K562 (cell line): ENCODE measurements around the gene GRIK1. TPM values are rescaled to one million over a fixed set of nuclear protein-coding genes. Genes with fewer than 3 reads are reported as not detected.

Source experiments
- BHLHE40 ChIP-seq: IDR thresholded peaks from 2 replicates; pipeline ENCODE4 v1.6.1; 2011; ENCODE audit warnings: low read length, improper control_type of control experiment
- GTF2A2 ChIP-seq: IDR thresholded peaks from 2 replicates; pipeline ENCODE4 v1.6.1; 2016; ENCODE audit warnings: mild to moderate bottlenecking, missing genetic modification characterization, missing compliant biosample characterization
- ILK ChIP-seq: fragments of 450-650 bp; IDR thresholded peaks from 2 replicates; pipeline ENCODE4 v1.6.1; 2016; ENCODE audit warnings: missing genetic modification characterization, low read depth, mild to moderate bottlenecking, missing compliant biosample characterization, moderate library complexity, borderline replicate concordance
- LARP7 ChIP-seq: fragments of 450-650 bp; IDR thresholded peaks from 2 replicates; pipeline ENCODE4 v1.6.1; 2016
- NR4A1 ChIP-seq, 2 experiments: fragments of 250-450 bp in 1 of 2; fragments of 450-650 bp in 1 of 2; sonication (Bioruptor Pico) in 1 of 2; IDR thresholded peaks; 2 replicates each; pipeline versions ENCODE4 v1.4.0 to v1.6.1; 2016 to 2020; ENCODE audit warnings: mild to moderate bottlenecking in 2 of 2, missing compliant biosample characterization in 1 of 2, missing genetic modification characterization in 1 of 2, moderate library complexity in 1 of 2
- POLR2G ChIP-seq: fragments of 200-400 bp; formaldehyde crosslinking; IDR thresholded peaks from 2 replicates; pipeline ENCODE4 v1.6.1; 2017; ENCODE audit warnings: low read depth, mild to moderate bottlenecking, antibody characterized with exemption, low read length, moderate library complexity
- POU5F1 ChIP-seq: fragments of 150-350 bp; IDR thresholded peaks from 2 replicates; pipeline ENCODE4 v1.6.1; 2014; ENCODE audit warnings: borderline replicate concordance, low read length, low read depth, mild to moderate bottlenecking; ENCODE audit not compliant: partially characterized antibody
- RBM17 ChIP-seq: fragments of 200-400 bp; formaldehyde crosslinking; IDR thresholded peaks from 2 replicates; pipeline ENCODE4 v1.6.1; 2017; ENCODE audit warnings: low read depth, mild to moderate bottlenecking, low read length, borderline replicate concordance
- THRAP3 ChIP-seq: fragments of 450-650 bp; IDR thresholded peaks from 2 replicates; pipeline ENCODE4 v1.6.1; 2016; ENCODE audit warnings: mild to moderate bottlenecking, inconsistent platforms, borderline replicate concordance
- U2AF2 ChIP-seq: fragments of 200-400 bp; formaldehyde crosslinking; optimal IDR thresholded peaks from 2 replicates; pipeline ENCODE3; 2017; ENCODE audit warnings: low read depth, mild to moderate bottlenecking, low read length
- ZKSCAN1 ChIP-seq: fragments of 150-350 bp; IDR thresholded peaks from 2 replicates; pipeline ENCODE4 v1.6.1; 2016; ENCODE audit warnings: low read depth, low read length
- ZNF311 ChIP-seq: fragments of 250-450 bp; sonication (Bioruptor Pico); IDR thresholded peaks from 2 replicates; pipeline ENCODE4 v1.4.0; 2020; ENCODE audit warnings: mild to moderate bottlenecking, moderate library complexity
- ZNF717 ChIP-seq: fragments of 250-450 bp; sonication (Bioruptor Pico); IDR thresholded peaks from 2 replicates; pipeline ENCODE4 v1.5.0; 2021
- ZNF76 ChIP-seq: fragments of 250-450 bp; sonication (Bioruptor Pico); IDR thresholded peaks from 2 replicates; pipeline ENCODE4 v1.4.0; 2020; ENCODE audit warnings: mild to moderate bottlenecking, moderate library complexity, borderline replicate concordance
- ZNF79 ChIP-seq: fragments of 250-450 bp; sonication (Bioruptor Pico); IDR thresholded peaks from 2 replicates; pipeline ENCODE4 v1.4.0; 2020; ENCODE audit warnings: low read depth, mild to moderate bottlenecking, moderate library complexity
- polyA plus RNA-seq, 8 experiments: library from polyadenylated mRNA; depleted of rRNA in 4 of 8; stranded (reverse) in 5 of 8; unstranded in 3 of 8; fragments of >200 nt; fragmentation: Nextera tagmentation in 2 of 8; fragmentation: Illumina TruSeq in 1 of 8; extraction: Ambion mirVana in 2 of 8; extraction: Trizol in 1 of 8; gene quantifications; 2 replicates each; pipeline versions ENCODE4 v1.2.1 to v1.2.3, GENCODE V29; 2011 to 2014; ENCODE audit warnings: inconsistent platforms in 1 of 8, missing spikeins in 1 of 8
- total RNA-seq, 7 experiments: library from RNA; depleted of rRNA in 6 of 7; stranded (reverse); fragments of >200 nt in 6 of 7; fragmentation: Illumina TruSeq in 2 of 7; extraction: Trizol in 2 of 7; gene quantifications; 2 replicates each; pipeline versions ENCODE4 v1.2.1 to v1.2.3, GENCODE V29; 2011 to 2021; ENCODE audit warnings: low replicate concordance in 1 of 7
- TF ChIP-seq, protein P1 (sequence below): fragments of 250-450 bp; sonication (Bioruptor Pico); IDR thresholded peaks from 2 replicates; pipeline ENCODE4 v1.5.1; 2021; ENCODE audit warnings: mild to moderate bottlenecking
- TF ChIP-seq, protein P2 (sequence below): fragments of 450-650 bp; IDR thresholded peaks from 2 replicates; pipeline ENCODE4 v1.6.1; 2016; ENCODE audit warnings: mild to moderate bottlenecking, moderate library complexity

The GRIK1 gene
- total and polyA plus RNA-seq, 9 of the 15 experiments (the other 6 are each of a cell fraction or from before 2014, with no cell fraction given) = 0.17 to 2.8 (median 0.53) TPM

DNA sequence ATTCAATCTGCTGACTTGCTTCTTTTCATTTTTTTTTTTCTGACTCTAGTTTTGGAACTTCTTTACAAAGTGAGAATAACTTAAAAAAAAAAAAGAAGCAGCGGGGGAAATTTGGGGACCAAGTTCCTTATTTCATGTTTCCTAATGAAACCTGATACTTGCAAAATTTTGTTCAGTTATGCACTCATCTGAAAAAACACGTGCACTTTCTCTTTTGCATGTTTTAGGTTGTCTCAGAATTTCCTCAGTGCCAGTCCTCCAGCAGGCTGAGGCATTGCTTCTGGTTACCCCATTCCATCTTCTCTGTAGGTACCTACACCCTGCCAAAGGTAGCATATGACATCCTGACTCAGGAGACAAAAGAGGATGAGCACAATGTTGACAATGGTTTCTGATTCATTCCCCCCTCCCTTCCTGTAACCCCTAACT, 299.7 kb downstream of the GRIK1 start (continued):
- TF ChIP-seq RBM17 (no peak), U2AF2 (no peak), ZNF79 (no peak), ILK (no peak), POLR2G (no peak), NR4A1 (CRISPR knock-in tag; IDR thresholded peaks at IDR 0.05) (0 out of 2 replicates have a peak, but pooled peaks have one; percentile 17), NR4A1 (tag; IDR thresholded peaks at IDR 0.05) (no peak), ZNF311 (CRISPR knock-in tag) (peak; percentile 44; the same call in 1 of the 2 replicates), ZNF717 (CRISPR knock-in tag) (no peak), BHLHE40 (0 out of 2 replicates have a peak, but pooled peaks have one; percentile 17), THRAP3 (no peak), ZKSCAN1 (no peak), ZNF76 (CRISPR knock-in tag) (no peak), LARP7 (no peak), POU5F1 (no peak), GTF2A2 (tag) (no peak)
- TF ChIP-seq, protein P1, sequence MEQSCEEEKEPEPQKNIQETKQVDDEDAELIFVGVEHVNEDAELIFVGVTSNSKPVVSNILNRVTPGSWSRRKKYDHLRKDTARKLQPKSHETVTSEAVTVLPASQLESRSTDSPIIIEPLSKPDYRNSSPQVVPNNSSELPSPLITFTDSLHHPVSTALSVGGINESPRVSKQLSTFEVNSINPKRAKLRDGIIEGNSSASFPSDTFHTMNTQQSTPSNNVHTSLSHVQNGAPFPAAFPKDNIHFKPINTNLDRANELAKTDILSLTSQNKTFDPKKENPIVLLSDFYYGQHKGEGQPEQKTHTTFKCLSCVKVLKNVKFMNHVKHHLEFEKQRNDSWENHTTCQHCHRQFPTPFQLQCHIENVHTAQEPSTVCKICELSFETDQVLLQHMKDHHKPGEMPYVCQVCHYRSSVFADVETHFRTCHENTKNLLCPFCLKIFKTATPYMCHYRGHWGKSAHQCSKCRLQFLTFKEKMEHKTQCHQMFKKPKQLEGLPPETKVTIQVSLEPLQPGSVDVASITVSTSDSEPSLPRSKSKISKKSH (CRISPR knock-in tag) = no peak
- TF ChIP-seq, protein P2, sequence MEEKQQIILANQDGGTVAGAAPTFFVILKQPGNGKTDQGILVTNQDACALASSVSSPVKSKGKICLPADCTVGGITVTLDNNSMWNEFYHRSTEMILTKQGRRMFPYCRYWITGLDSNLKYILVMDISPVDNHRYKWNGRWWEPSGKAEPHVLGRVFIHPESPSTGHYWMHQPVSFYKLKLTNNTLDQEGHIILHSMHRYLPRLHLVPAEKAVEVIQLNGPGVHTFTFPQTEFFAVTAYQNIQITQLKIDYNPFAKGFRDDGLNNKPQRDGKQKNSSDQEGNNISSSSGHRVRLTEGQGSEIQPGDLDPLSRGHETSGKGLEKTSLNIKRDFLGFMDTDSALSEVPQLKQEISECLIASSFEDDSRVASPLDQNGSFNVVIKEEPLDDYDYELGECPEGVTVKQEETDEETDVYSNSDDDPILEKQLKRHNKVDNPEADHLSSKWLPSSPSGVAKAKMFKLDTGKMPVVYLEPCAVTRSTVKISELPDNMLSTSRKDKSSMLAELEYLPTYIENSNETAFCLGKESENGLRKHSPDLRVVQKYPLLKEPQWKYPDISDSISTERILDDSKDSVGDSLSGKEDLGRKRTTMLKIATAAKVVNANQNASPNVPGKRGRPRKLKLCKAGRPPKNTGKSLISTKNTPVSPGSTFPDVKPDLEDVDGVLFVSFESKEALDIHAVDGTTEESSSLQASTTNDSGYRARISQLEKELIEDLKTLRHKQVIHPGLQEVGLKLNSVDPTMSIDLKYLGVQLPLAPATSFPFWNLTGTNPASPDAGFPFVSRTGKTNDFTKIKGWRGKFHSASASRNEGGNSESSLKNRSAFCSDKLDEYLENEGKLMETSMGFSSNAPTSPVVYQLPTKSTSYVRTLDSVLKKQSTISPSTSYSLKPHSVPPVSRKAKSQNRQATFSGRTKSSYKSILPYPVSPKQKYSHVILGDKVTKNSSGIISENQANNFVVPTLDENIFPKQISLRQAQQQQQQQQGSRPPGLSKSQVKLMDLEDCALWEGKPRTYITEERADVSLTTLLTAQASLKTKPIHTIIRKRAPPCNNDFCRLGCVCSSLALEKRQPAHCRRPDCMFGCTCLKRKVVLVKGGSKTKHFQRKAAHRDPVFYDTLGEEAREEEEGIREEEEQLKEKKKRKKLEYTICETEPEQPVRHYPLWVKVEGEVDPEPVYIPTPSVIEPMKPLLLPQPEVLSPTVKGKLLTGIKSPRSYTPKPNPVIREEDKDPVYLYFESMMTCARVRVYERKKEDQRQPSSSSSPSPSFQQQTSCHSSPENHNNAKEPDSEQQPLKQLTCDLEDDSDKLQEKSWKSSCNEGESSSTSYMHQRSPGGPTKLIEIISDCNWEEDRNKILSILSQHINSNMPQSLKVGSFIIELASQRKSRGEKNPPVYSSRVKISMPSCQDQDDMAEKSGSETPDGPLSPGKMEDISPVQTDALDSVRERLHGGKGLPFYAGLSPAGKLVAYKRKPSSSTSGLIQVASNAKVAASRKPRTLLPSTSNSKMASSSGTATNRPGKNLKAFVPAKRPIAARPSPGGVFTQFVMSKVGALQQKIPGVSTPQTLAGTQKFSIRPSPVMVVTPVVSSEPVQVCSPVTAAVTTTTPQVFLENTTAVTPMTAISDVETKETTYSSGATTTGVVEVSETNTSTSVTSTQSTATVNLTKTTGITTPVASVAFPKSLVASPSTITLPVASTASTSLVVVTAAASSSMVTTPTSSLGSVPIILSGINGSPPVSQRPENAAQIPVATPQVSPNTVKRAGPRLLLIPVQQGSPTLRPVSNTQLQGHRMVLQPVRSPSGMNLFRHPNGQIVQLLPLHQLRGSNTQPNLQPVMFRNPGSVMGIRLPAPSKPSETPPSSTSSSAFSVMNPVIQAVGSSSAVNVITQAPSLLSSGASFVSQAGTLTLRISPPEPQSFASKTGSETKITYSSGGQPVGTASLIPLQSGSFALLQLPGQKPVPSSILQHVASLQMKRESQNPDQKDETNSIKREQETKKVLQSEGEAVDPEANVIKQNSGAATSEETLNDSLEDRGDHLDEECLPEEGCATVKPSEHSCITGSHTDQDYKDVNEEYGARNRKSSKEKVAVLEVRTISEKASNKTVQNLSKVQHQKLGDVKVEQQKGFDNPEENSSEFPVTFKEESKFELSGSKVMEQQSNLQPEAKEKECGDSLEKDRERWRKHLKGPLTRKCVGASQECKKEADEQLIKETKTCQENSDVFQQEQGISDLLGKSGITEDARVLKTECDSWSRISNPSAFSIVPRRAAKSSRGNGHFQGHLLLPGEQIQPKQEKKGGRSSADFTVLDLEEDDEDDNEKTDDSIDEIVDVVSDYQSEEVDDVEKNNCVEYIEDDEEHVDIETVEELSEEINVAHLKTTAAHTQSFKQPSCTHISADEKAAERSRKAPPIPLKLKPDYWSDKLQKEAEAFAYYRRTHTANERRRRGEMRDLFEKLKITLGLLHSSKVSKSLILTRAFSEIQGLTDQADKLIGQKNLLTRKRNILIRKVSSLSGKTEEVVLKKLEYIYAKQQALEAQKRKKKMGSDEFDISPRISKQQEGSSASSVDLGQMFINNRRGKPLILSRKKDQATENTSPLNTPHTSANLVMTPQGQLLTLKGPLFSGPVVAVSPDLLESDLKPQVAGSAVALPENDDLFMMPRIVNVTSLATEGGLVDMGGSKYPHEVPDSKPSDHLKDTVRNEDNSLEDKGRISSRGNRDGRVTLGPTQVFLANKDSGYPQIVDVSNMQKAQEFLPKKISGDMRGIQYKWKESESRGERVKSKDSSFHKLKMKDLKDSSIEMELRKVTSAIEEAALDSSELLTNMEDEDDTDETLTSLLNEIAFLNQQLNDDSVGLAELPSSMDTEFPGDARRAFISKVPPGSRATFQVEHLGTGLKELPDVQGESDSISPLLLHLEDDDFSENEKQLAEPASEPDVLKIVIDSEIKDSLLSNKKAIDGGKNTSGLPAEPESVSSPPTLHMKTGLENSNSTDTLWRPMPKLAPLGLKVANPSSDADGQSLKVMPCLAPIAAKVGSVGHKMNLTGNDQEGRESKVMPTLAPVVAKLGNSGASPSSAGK = peak; percentile 27; the same call in 1 of the 2 replicates
